Measurements from ENCODE around the gene TLR3. TPM values are rescaled to one million over a fixed set of nuclear protein-coding genes. Genes with fewer than 3 reads are reported as not detected.

The TLR3 gene
- total and polyA plus RNA-seq, 2 experiments from 2014 or later = 0.54 to 0.68 TPM

GRCh38 chr4:186078981-186079638 lies 10.2 kb downstream of the TLR3 start:
- no peaks in the 10 kb centered on the region for H3F3A ChIP-seq (ENCODE audit: insufficient read depth)
- H3K9me2 ChIP-seq (ENCODE audit: insufficient read depth) = no peaks in the 10 kb centered on the region
- DNase-seq = no peak
- H3K79me2 ChIP-seq (ENCODE audit: insufficient read depth) = no peaks in the 10 kb centered on the region
- no peaks in the 10 kb centered on the region for H3K4me1 ChIP-seq (ENCODE audit: insufficient read depth)
- no peaks in the 10 kb centered on the region for H4K20me1 ChIP-seq (ENCODE audit: insufficient read depth)
- WGBS, 2 experiments (ENCODE audit: low coverage in 1 of 2, low lambda C conversion rate in 2 of 2, missing lambda C conversion rate in 2 of 2) = 61 to 64% methylated on average over 11 of the region's 11 CpGs
- TF ChIP-seq EZH2phosphoT487 (IDR thresholded peaks at IDR 0.05; ENCODE audit: insufficient read depth, low read depth) (no peak), EZH2 (IDR thresholded peaks at IDR 0.05; ENCODE audit: insufficient read depth, poor library complexity, severe bottlenecking) (no peak)
- no peaks in the 10 kb centered on the region for H3K9me3 ChIP-seq (ENCODE audit: low read depth)
- in situ Hi-C loops (cut with MboI) = no loop called here
- H3K36me3 ChIP-seq (ENCODE audit: low read depth) = no peaks in the 10 kb centered on the region
- H3K4me2 ChIP-seq (ENCODE audit: unreplicated experiment) = no peak overlapping the region
- no peak overlapping the region for H2AFZ ChIP-seq
- H3K27me3 ChIP-seq (replicated peaks; ENCODE audit: insufficient read depth) = no peaks in the 10 kb centered on the region
- H3K9ac ChIP-seq = no peak overlapping the region
- no peak overlapping the region for H3K4me3 ChIP-seq
- H3K27ac ChIP-seq = no peak overlapping the region

DNA sequence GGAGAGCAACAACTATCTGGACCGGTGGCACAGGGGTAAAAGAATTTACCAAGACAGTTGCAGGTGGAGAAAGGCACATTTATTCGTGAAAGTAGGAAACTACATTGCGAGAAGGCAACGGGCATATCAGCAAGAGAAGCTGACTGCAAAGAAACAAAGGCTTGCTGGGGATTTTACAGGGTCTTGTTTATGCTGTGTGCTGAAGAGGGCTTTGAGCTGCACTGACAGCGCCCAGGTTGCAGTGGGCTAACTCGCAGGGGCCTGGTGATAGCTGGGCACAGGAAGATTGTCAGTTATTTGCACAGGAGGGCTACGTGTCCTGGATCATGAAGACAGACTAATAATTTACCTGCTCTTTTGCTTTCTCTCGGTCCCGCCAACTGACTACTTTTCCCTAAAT lies 10.7 kb downstream of the TLR3 start:
- Histone ChIP-seq H3F3A (ENCODE audit: insufficient read depth) (no peaks in the 10 kb centered on the region), H3K79me2 (ENCODE audit: insufficient read depth) (no peaks in the 10 kb centered on the region), H3K4me3 (no peak overlapping the region), H3K4me1 (ENCODE audit: insufficient read depth) (no peaks in the 10 kb centered on the region), H3K27me3 (replicated peaks; ENCODE audit: insufficient read depth) (no peaks in the 10 kb centered on the region), H3K9ac (no peak overlapping the region), H3K27ac (no peak overlapping the region), H2AFZ (no peak overlapping the region), H3K9me2 (ENCODE audit: insufficient read depth) (no peaks in the 10 kb centered on the region), H4K20me1 (ENCODE audit: insufficient read depth) (no peaks in the 10 kb centered on the region), H3K9me3 (ENCODE audit: low read depth) (no peaks in the 10 kb centered on the region), H3K4me2 (ENCODE audit: unreplicated experiment) (no peak overlapping the region), H3K36me3 (ENCODE audit: low read depth) (no peaks in the 10 kb centered on the region)
- no peak for DNase-seq
- WGBS, 2 experiments (ENCODE audit: low coverage in 1 of 2, low lambda C conversion rate in 2 of 2, missing lambda C conversion rate in 2 of 2) = 75% methylated on average over 9 of the region's 9 CpGs
- in situ Hi-C loops (cut with MboI) = no loop called here
- TF ChIP-seq EZH2phosphoT487 (IDR thresholded peaks at IDR 0.05; ENCODE audit: insufficient read depth, low read depth) (no peak), EZH2 (IDR thresholded peaks at IDR 0.05; ENCODE audit: insufficient read depth, poor library complexity, severe bottlenecking) (no peak)

DNA sequence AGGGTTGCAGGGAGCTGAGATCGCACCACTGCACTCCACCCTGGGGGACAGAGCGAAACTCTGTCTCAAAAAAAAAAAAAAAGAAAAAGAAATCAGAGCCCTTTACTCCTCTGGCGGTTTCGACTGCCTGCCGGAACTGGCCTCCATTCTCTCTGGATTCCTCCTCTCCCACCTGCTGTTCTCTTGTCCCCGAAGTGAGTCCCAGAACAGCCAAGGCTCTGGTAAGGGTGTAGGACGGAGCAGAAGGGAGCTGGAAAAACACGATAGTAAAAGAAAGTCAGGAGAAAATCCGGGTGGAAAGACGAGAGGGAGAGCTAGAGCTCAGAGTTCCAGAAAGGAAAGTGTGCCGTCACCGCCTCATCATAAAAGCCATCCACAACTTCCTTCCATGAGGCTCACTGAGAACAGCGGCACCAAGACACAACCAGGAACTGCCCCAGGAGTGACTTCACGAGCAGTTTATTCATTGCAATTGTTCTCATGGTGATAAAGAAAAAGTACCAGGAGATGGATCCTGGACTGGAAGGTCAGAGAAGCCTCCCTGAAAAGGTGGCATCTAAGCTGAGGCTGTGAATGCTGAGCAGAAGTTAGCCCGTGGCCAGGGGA lies 12.3 kb downstream of the TLR3 start:
- in situ Hi-C loops (cut with MboI) = no loop called here
- no peaks in the 10 kb centered on the region for H3F3A ChIP-seq (ENCODE audit: insufficient read depth)
- H3K27ac ChIP-seq = no peak overlapping the region
- H3K9ac ChIP-seq = no peak overlapping the region
- no peaks in the 10 kb centered on the region for H3K36me3 ChIP-seq (ENCODE audit: low read depth)
- H3K27me3 ChIP-seq (replicated peaks; ENCODE audit: insufficient read depth) = no peaks in the 10 kb centered on the region
- no peak overlapping the region for H3K4me2 ChIP-seq (ENCODE audit: unreplicated experiment)
- no peaks in the 10 kb centered on the region for H4K20me1 ChIP-seq (ENCODE audit: insufficient read depth)
- H3K4me1 ChIP-seq (ENCODE audit: insufficient read depth) = no peaks in the 10 kb centered on the region
- H2AFZ ChIP-seq = no peak overlapping the region
- H3K9me2 ChIP-seq (ENCODE audit: insufficient read depth) = no peaks in the 10 kb centered on the region
- no peak overlapping the region for H3K4me3 ChIP-seq
- H3K9me3 ChIP-seq (ENCODE audit: low read depth) = no peaks in the 10 kb centered on the region
- WGBS, 2 experiments (ENCODE audit: low coverage in 1 of 2, low lambda C conversion rate in 2 of 2, missing lambda C conversion rate in 2 of 2) = 69 to 75% methylated on average over 13 to 15 of the region's 15 CpGs
- no peak for DNase-seq
- no peaks in the 10 kb centered on the region for H3K79me2 ChIP-seq (ENCODE audit: insufficient read depth)
- TF ChIP-seq EZH2phosphoT487 (IDR thresholded peaks at IDR 0.05; ENCODE audit: insufficient read depth, low read depth) (no peak), EZH2 (IDR thresholded peaks at IDR 0.05; ENCODE audit: insufficient read depth, poor library complexity, severe bottlenecking) (no peak)

DNA sequence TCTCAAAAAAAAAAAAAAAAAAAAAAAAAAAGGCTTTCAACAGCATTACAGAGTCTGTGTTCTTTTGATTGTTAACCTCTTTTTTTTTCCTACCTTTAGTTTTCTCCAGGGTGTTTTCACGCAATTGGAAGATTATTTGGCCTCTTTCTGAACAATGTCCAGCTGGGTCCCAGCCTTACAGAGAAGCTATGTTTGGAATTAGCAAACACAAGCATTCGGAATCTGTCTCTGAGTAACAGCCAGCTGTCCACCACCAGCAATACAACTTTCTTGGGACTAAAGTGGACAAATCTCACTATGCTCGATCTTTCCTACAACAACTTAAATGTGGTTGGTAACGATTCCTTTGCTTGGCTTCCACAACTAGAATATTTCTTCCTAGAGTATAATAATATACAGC lies 13.3 kb downstream of the TLR3 start:
- in situ Hi-C loops (cut with MboI) = no loop called here
- no peak for DNase-seq

More for the DNA sequence above, 13.3 kb downstream of the TLR3 start:
- H3K79me2 ChIP-seq (ENCODE audit: insufficient read depth) = no peaks in the 10 kb centered on the region
- TF ChIP-seq EZH2 (IDR thresholded peaks at IDR 0.05; ENCODE audit: insufficient read depth, poor library complexity, severe bottlenecking) = no peak
- TF ChIP-seq EZH2phosphoT487 (IDR thresholded peaks at IDR 0.05; ENCODE audit: insufficient read depth, low read depth) = no peak
- no peak overlapping the region for H3K9ac ChIP-seq
- WGBS, 2 experiments (ENCODE audit: low coverage in 1 of 2, low lambda C conversion rate in 2 of 2, missing lambda C conversion rate in 2 of 2) = 56 to 58% methylated on average over 4 of the region's 4 CpGs
- no peaks in the 10 kb centered on the region for H3K36me3 ChIP-seq (ENCODE audit: low read depth)
- H3K27ac ChIP-seq = no peak overlapping the region
- no peak overlapping the region for H3K4me3 ChIP-seq
- no peaks in the 10 kb centered on the region for H3K4me1 ChIP-seq (ENCODE audit: insufficient read depth)
- H3K9me3 ChIP-seq (ENCODE audit: low read depth) = no peaks in the 10 kb centered on the region
- no peaks in the 10 kb centered on the region for H3F3A ChIP-seq (ENCODE audit: insufficient read depth)
- H3K4me2 ChIP-seq (ENCODE audit: unreplicated experiment) = no peak overlapping the region
- H3K9me2 ChIP-seq (ENCODE audit: insufficient read depth) = no peaks in the 10 kb centered on the region
- H2AFZ ChIP-seq = no peak overlapping the region
- H4K20me1 ChIP-seq (ENCODE audit: insufficient read depth) = no peaks in the 10 kb centered on the region
- no peaks in the 10 kb centered on the region for H3K27me3 ChIP-seq (replicated peaks; ENCODE audit: insufficient read depth)

All from GM23248 (cell line).